Activated CD8-positive, alpha-beta T cell treated with anti-CD3 and anti-CD28 coated beads for 36 hours (primary cell): ENCODE results near the gene TLCD3A. TPM values are rescaled to one million over a fixed set of nuclear protein-coding genes. Genes with fewer than 3 reads are reported as not detected.
A peak's percentile ranks its signal among the peaks of the same experiment; 100 is the strongest.

Experiments
- ATAC-seq: fragments of 200-7000 bp; cut with Tn5 transposase; one replicate; pipeline ENCODE4 v1.10.0; 2021; ENCODE audit warnings: mild to moderate bottlenecking, moderate library complexity
- CTCF ChIA-PET: fragments of 350-600 bp; sonication (Branson Sonifier 250); formaldehyde crosslinking; loops from one replicate; lab custom pipeline; 2021; ENCODE audit warnings: antibody characterized with exemption; lab: Charles Lee
- POLR2A ChIA-PET: fragments of 350-600 bp; sonication (Branson Sonifier 250); formaldehyde crosslinking; loops from one replicate; lab custom pipeline; 2021; ENCODE audit warnings: antibody characterized with exemption; lab: Charles Lee
- DNase-seq: peaks from one replicate; pipeline ENCODE4 v3.0.0-alpha.2; 2020
- H3K27ac Mint-ChIP-seq: one replicate; pipeline ENCODE4 v1.8.0; 2021; ENCODE audit warnings: mild to moderate bottlenecking, mixed read lengths
- H3K27me3 Mint-ChIP-seq: one replicate; pipeline ENCODE4 v1.8.0; 2021; ENCODE audit warnings: mixed read lengths
- H3K36me3 Mint-ChIP-seq: one replicate; pipeline ENCODE4 v1.8.0; 2021; ENCODE audit warnings: low read depth, mixed read lengths
- H3K4me1 Mint-ChIP-seq: one replicate; pipeline ENCODE4 v1.8.0; 2021; ENCODE audit warnings: low read depth, mixed read lengths
- H3K4me3 Mint-ChIP-seq: one replicate; pipeline ENCODE4 v1.8.0; 2021; ENCODE audit warnings: mild to moderate bottlenecking, moderate library complexity, mixed read lengths
- H3K9me3 Mint-ChIP-seq: one replicate; pipeline ENCODE4 v1.8.0; 2021; ENCODE audit warnings: mixed read lengths
- intact Hi-C: fragments of 100-400 bp; cut with micrococcal nuclease; formaldehyde crosslinking; loops from one replicate; pipeline ENCODE4 v1.10.0; 2022
- total RNA-seq, 2 experiments: library from RNA; stranded (reverse); gene quantifications; one replicate each; pipeline ENCODE4 v1.2.3, GENCODE V29; 2021
- TF ChIP-seq, protein P1 (sequence below): fragments of 200-600 bp; IDR thresholded peaks from one replicate; pipeline ENCODE4 v1.8.0; 2022; ENCODE audit warnings: antibody characterized with exemption, mild to moderate bottlenecking

Gene TLCD3A
- total RNA-seq, 2 experiments from 2014 or later: 30.9 to 34.4 TPM

DNA sequence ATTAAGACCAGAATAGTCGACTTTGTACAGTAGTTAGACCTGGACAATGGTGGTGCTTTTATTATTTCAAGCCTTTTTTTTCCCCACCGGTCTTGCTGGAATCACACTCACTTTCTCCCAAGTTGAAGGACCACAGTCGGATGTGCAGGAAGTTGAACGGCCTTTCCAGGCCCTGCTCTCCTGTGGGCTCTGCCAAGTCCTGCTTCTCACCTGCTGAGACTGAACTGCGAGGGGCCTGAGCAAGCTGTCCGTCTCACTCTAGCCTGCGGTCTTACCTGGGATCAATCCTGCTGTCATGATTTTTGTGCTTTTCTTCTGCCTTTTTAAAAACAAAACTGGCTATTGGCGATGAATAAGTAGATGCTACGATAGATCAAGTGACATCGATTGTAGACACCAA, 1.3 kb downstream of the TLCD3A start:
- Mint-ChIP-seq H3K4me3 (peak overlapping the region; percentile 93), H3K36me3 (peaks cover 41% of the 10 kb centered on the region), H3K27ac (peak overlapping the region; percentile 90), H3K9me3 (peaks cover 2% of the 10 kb centered on the region), H3K4me1 (peaks cover 19% of the 10 kb centered on the region), H3K27me3 (no peaks in the 10 kb centered on the region)
- ChIA-PET CTCF (interaction anchor here (0.8 to 1.7 kb wide), 2 partner anchors 19 to 33 kb away, joined by 3 to 4 read pairs; partner anchors contain the start of gene VPS53), POLR2A (interaction anchor here (0.5 to 1.7 kb wide), 7 partner anchors 9 to 48 kb away, joined by 3 to 11 read pairs (median 6); partner anchors contain the start of genes GLOD4, MRM3 and VPS53)
- TF ChIP-seq, protein P1, sequence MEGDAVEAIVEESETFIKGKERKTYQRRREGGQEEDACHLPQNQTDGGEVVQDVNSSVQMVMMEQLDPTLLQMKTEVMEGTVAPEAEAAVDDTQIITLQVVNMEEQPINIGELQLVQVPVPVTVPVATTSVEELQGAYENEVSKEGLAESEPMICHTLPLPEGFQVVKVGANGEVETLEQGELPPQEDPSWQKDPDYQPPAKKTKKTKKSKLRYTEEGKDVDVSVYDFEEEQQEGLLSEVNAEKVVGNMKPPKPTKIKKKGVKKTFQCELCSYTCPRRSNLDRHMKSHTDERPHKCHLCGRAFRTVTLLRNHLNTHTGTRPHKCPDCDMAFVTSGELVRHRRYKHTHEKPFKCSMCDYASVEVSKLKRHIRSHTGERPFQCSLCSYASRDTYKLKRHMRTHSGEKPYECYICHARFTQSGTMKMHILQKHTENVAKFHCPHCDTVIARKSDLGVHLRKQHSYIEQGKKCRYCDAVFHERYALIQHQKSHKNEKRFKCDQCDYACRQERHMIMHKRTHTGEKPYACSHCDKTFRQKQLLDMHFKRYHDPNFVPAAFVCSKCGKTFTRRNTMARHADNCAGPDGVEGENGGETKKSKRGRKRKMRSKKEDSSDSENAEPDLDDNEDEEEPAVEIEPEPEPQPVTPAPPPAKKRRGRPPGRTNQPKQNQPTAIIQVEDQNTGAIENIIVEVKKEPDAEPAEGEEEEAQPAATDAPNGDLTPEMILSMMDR: no peak
- ATAC-seq (no peak), DNase-seq (no peak)
- intact Hi-C loops: no loop called here

DNA sequence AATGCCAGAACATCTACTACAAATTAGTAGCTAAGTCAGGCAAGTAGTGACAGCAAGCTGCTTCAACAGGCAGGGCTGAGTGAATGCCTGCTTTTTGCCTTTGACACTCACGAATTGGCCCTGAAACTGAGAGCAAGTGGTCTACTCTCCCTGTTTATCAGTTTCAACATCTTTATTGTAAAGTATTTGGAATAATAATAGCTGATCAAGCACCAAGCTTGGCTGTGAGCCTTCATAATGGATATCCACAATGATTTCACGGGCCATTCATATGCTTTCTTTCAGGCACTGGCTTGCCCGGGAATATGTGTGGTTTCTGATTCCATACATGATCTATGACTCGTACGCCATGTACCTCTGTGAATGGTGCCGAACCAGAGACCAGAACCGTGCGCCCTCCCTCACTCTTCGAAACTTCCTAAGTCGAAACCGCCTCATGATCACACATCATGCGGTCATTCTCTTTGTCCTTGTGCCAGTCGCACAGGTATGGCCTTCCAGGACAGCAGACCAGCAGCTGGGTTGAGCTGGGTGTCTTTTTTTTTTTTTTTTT, 5.2 kb downstream of the TLCD3A start:
- H3K4me3 Mint-ChIP-seq: no peak overlapping the region
- CTCF ChIA-PET: no interaction called here

DNA sequence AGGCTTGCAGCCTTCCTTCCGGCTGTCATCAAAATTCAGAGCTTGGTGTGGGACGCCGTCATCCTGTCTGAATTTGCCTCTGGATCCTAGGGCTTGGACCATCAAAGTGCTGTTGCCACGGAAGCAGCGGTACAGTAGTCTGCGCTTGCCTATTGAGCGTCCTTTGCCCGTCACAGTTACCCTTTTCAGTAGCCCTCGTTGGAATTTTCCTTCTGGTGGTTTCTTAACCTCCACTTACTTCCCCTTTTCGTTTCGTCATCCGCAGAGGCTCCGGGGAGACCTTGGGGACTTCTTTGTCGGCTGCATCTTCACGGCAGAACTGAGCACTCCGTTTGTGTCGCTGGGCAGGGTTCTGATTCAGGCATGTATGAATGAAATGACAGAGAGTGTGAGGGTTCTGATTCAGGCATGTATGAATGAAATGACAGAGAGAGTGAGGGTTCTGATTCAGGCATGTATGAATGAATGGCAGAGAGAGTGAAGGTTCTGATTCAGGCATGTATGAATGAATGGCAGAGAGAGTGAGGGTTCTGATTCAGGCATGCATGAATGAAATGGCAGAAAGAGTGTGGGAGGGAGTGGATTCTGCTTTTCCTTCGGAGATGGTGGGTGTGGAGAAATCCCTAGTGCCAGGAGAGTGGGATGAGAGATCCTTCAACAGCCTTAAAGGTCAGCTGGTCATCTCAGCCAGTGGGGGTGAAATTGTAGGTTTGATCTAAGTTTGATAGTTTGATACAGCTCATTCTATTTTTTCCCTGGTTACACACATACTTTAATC, 8.0 kb downstream of the TLCD3A start:
- H3K36me3 Mint-ChIP-seq: peaks cover 62% of the 10 kb centered on the region
- peaks cover 23% of the 10 kb centered on the region for H3K4me1 Mint-ChIP-seq
- ChIA-PET CTCF (interaction anchor here (1.0 to 1.4 kb wide), 3 partner anchors 9 to 12 kb away, joined by 3 to 4 read pairs (median 3); no protein-coding TSS in a partner anchor), POLR2A (interaction anchor here (0.6 to 4.0 kb wide), 2 partner anchors 11 to 23 kb away, joined by 3 to 33 read pairs; partner anchors contain the start of gene GEMIN4)
- intact Hi-C loops: no loop called here
- peak overlapping the region; percentile 16 for H3K4me3 Mint-ChIP-seq
- peak overlapping the region; percentile 78 for H3K27ac Mint-ChIP-seq
- no peaks in the 10 kb centered on the region for H3K27me3 Mint-ChIP-seq
- DNase-seq: peak; percentile 56
- peak; percentile 82 for ATAC-seq
- TF ChIP-seq, protein P1: no peak
- H3K9me3 Mint-ChIP-seq: peaks cover 2% of the 10 kb centered on the region

More for the DNA sequence above, 5.2 kb downstream of the TLCD3A start:
- DNase-seq (no peak), ATAC-seq (no peak)
- no peaks in the 10 kb centered on the region for H3K27me3 Mint-ChIP-seq
- peaks cover 59% of the 10 kb centered on the region for H3K36me3 Mint-ChIP-seq
- H3K4me1 Mint-ChIP-seq: peaks cover 25% of the 10 kb centered on the region
- POLR2A ChIA-PET: interaction anchor here (1.0 kb wide), 1 partner anchor 13 kb away, joined by 3 read pairs; no protein-coding TSS in a partner anchor
- peaks cover 2% of the 10 kb centered on the region for H3K9me3 Mint-ChIP-seq
- TF ChIP-seq, protein P1: no peak
- intact Hi-C loops: no loop called here
- no peak overlapping the region for H3K27ac Mint-ChIP-seq

DNA sequence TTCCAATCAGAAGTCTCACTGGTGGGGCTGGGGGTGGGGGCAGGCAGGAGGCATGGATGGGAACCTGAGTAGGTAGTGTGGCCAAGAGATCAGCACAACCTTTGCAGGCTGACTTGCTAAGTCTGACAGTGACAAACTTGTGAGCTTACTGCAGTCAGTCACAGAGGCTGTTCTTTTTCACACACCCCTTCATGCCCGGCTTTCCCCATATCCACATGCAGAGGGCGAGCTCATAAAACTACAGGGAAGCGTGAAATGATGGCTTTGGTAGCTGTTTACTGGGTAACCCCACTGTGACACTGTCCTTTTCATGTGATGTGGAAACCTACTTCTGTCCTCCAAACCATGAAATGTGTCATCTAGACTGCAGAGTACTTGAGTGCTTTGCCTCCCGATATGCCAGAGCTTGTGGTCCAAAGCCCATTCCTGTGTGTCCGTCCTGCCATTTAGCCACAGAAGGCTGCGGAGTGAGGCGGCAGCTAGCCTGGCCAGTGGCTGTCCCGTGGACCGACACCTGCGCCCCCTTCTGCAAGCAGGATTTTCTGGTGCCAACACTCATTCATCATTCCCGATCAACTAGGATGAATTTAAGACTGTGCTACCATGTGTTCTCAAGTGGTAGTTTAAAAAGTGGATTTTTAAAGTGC, 9.9 kb downstream of the TLCD3A start:
- peaks cover 23% of the 10 kb centered on the region for H3K4me1 Mint-ChIP-seq
- POLR2A ChIA-PET: interaction anchor here (0.9 to 4.0 kb wide), 3 partner anchors 9 to 24 kb away, joined by 3 to 33 read pairs (median 4); partner anchors contain the start of gene GEMIN4
- intact Hi-C loops: no loop called here

More for the DNA sequence above, 9.9 kb downstream of the TLCD3A start:
- H3K27ac Mint-ChIP-seq: no peak overlapping the region
- no peak for ATAC-seq
- H3K27me3 Mint-ChIP-seq: no peaks in the 10 kb centered on the region
- H3K36me3 Mint-ChIP-seq: peaks cover 60% of the 10 kb centered on the region
- DNase-seq: no peak
- TF ChIP-seq, protein P1: no peak
- CTCF ChIA-PET: interaction anchor here (1.4 kb wide), 1 partner anchor 8 kb away, joined by 3 read pairs; no protein-coding TSS in a partner anchor
- H3K9me3 Mint-ChIP-seq: no peaks in the 10 kb centered on the region
- no peak overlapping the region for H3K4me3 Mint-ChIP-seq
